B cell (primary cell): ENCODE results near the gene NF2. TPM values are rescaled to one million over a fixed set of nuclear protein-coding genes. Genes with fewer than 3 reads are reported as not detected.
A peak's percentile ranks its signal among the peaks of the same experiment; 100 is the strongest.

Source experiments
- ATAC-seq: fragments of 200-7000 bp; cut with Tn5 transposase; one replicate; pipeline ENCODE4 v1.10.0; 2021; ENCODE audit warnings: low read depth, mild to moderate bottlenecking, moderate number of reproducible peaks, moderate library complexity
- CTCF ChIA-PET: fragments of 350-600 bp; sonication (Branson Sonifier 250); formaldehyde crosslinking; loops from one replicate; lab custom pipeline; 2021; ENCODE audit warnings: antibody characterized with exemption, inconsistent platforms; lab: Charles Lee
- POLR2A ChIA-PET: fragments of 350-600 bp; sonication (Branson Sonifier 250); formaldehyde crosslinking; loops from one replicate; lab custom pipeline; 2021; ENCODE audit warnings: antibody characterized with exemption; lab: Charles Lee
- DNase-seq: peaks from one replicate; pipeline ENCODE4 v3.0.0; 2013
- H2AFZ ChIP-seq: 2 replicates; pipeline ENCODE4 v1.6.1; 2012; ENCODE audit warnings: mild to moderate bottlenecking, low read depth, low read length; ENCODE audit not compliant: insufficient read depth, poor library complexity, severe bottlenecking
- H3K27ac ChIP-seq, 2 donors: 1 replicate in 1 of 2; 2 replicates in 1 of 2; pipeline ENCODE4 v1.5.1; 2012 to 2013; ENCODE audit warnings: low read length in 2 of 2, mild to moderate bottlenecking in 2 of 2, moderate library complexity in 1 of 2
- H3K27me3 ChIP-seq, 4 experiments: fragments of 200-600 bp in 1 of 4; sonication (generic) in 1 of 4; replicated peaks in 1 of 4; 1 replicate in 2 of 4; 2 replicates in 2 of 4; pipeline versions ENCODE4 v1.6.1 to v1.7.0; 2013 to 2016; ENCODE audit warnings: low read length in 3 of 4, mild to moderate bottlenecking in 2 of 4, mixed read lengths in 1 of 4, moderate library complexity in 1 of 4; ENCODE audit not compliant: insufficient read depth in 4 of 4, control insufficient read depth in 3 of 4; ENCODE audit errors: control extremely low read depth in 1 of 4
- H3K36me3 ChIP-seq, 2 experiments: replicated peaks in 1 of 2; 1 replicate in 1 of 2; 2 replicates in 1 of 2; pipeline versions ENCODE4 v1.6.1 to v1.7.1; 2013; ENCODE audit warnings: low read length in 1 of 2; ENCODE audit not compliant: insufficient read depth in 2 of 2, control insufficient read depth in 1 of 2; ENCODE audit errors: control extremely low read depth in 1 of 2, extremely low read depth in 1 of 2
- H3K4me1 ChIP-seq, 2 donors: fragments of 200-600 bp in 1 of 2; sonication (generic) in 1 of 2; 1 replicate in 1 of 2; 2 replicates in 1 of 2; pipeline versions ENCODE4 v1.5.1 to v1.6.1; 2013 to 2017; ENCODE audit warnings: low read length in 2 of 2; ENCODE audit not compliant: control insufficient read depth in 2 of 2, insufficient read depth in 2 of 2
- H3K4me2 ChIP-seq: replicated peaks from 2 replicates; pipeline ENCODE3; 2012; ENCODE audit warnings: mild to moderate bottlenecking, low read depth, low read length; ENCODE audit not compliant: poor library complexity, severe bottlenecking
- H3K4me3 ChIP-seq, 5 experiments: fragments of 200-600 bp in 1 of 5; sonication (generic) in 1 of 5; 1 replicate in 3 of 5; 2 replicates in 2 of 5; pipeline versions ENCODE4 v1.5.1 to v1.7.0; 2011 to 2016; ENCODE audit warnings: low read length in 4 of 5, mild to moderate bottlenecking in 4 of 5, low read depth in 2 of 5, control low read depth in 1 of 5, moderate library complexity in 1 of 5; ENCODE audit not compliant: insufficient read depth in 1 of 5; ENCODE audit errors: control extremely low read depth in 1 of 5, extremely low read depth in 1 of 5
- H3K79me2 ChIP-seq: fragments of 200-600 bp; sonication (generic); one replicate; pipeline ENCODE4 v1.6.0; 2016; ENCODE audit warnings: low read length; ENCODE audit not compliant: control insufficient read depth, insufficient read depth
- H3K9ac ChIP-seq: fragments of 200-600 bp; sonication (generic); 2 replicates; pipeline ENCODE4 v1.6.1; 2017; ENCODE audit warnings: mild to moderate bottlenecking, low read length, moderate library complexity
- H3K9me3 ChIP-seq, 3 donors: one replicate each; pipeline versions ENCODE4 v1.6.1 to v1.7.1; 2013; ENCODE audit warnings: low read length in 2 of 3; ENCODE audit not compliant: control insufficient read depth in 2 of 3, insufficient read depth in 1 of 3; ENCODE audit errors: control extremely low read depth in 1 of 3
- H4K20me1 ChIP-seq: 2 replicates; pipeline ENCODE4 v1.6.0; 2012; ENCODE audit warnings: mild to moderate bottlenecking, low read length; ENCODE audit not compliant: insufficient read depth, control insufficient read depth, poor library complexity, severe bottlenecking
- H3K27ac Mint-ChIP-seq: one replicate; pipeline ENCODE4 v1.8.0; 2021; ENCODE audit warnings: mixed read lengths
- H3K27me3 Mint-ChIP-seq: one replicate; pipeline ENCODE4 v1.8.0; 2021; ENCODE audit warnings: mixed read lengths
- H3K4me1 Mint-ChIP-seq: one replicate; pipeline ENCODE4 v1.8.0; 2021; ENCODE audit warnings: mixed read lengths
- H3K4me3 Mint-ChIP-seq: one replicate; pipeline ENCODE4 v1.8.0; 2021; ENCODE audit warnings: mixed read lengths
- H3K9me3 Mint-ChIP-seq: one replicate; pipeline ENCODE4 v1.8.0; 2022; ENCODE audit warnings: mixed read lengths; ENCODE audit not compliant: insufficient read depth
- EZH2 ChIP-seq: IDR thresholded peaks from 2 replicates; pipeline ENCODE4 v1.6.1; 2012; ENCODE audit warnings: borderline replicate concordance, low read depth, mild to moderate bottlenecking, moderate library complexity, low read length; ENCODE audit not compliant: insufficient read depth, poor library complexity, severe bottlenecking
- WGBS: methylation state at CpG from one replicate; pipeline ENCODE4 v1.1.5; 2013; ENCODE audit warnings: missing lambda C conversion rate; ENCODE audit not compliant: insufficient coverage; 5-methylcytosine and 5-hydroxymethylcytosine counted together
- intact Hi-C: fragments of 100-400 bp; cut with micrococcal nuclease; formaldehyde crosslinking; loops from one replicate; pipeline ENCODE4 v1.10.0; 2022
- polyA plus RNA-seq: library from polyadenylated mRNA; depleted of rRNA; stranded (reverse); fragments of >200 nt; gene quantifications from 2 replicates; pipeline ENCODE4 v1.2.3, GENCODE V29; 2012
- total RNA-seq, 2 donors: library from RNA; stranded (reverse); fragments of 120-200 nt in 1 of 2; gene quantifications; 1 replicate in 1 of 2; 2 replicates in 1 of 2; pipeline versions ENCODE4 v1.2.3 to v1.2.4, GENCODE V29; 2013 to 2022
- TF ChIP-seq, protein P1 (sequence below): fragments of 200-600 bp; IDR thresholded peaks from one replicate; pipeline ENCODE4 v1.8.0; 2022; ENCODE audit warnings: antibody characterized with exemption, mild to moderate bottlenecking

Gene NF2
- total and polyA plus RNA-seq, 2 donors (not counting 1 experiment from before 2014, with no cell fraction given): 9.4 to 26.6 TPM

DNA sequence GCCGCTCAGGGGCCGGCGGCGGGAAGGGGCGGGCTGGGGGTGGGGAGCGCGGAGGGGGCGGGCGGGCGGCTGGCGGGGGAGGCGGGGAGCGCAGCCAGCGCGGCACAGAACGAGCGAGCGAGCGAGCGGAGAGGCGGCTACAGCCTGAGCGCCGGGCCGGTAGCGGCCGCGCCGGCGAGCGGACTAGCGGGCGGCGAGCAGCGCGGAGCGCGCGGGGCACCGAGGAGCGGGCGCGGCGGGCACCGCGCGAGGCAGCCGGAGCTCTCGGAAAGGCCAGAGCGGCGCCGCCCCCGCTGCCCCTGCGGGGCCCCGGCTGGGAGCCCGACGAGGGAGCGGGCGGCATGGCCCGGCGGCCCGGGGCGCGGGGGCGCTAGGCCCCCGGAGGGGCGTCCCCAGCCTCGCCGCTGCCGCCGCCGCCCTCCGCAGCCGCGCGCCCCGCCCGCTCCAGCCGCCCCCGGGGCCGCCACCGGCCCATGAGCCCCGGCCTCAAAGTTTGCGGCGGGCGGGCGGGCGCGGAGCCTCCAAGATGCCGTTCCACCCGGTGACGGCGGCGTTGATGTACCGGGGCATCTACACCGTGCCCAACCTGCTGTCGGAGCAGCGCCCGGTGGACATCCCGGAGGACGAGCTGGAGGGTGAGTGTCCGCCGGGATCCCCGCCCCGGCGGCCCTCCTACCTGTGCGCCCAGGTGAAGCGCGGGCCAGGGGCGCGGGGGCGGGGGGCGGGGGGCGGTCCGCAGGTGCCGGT, 116.6 kb downstream of the NF2 start, which contains the start of gene CABP7:
CABP7 (plus strand) TSS at position 105 of the 747 bp plus-strand sequence; CDS start at position 527, 422 bp downstream.
- under 1% methylated on average over 108 of the region's 115 CpGs for WGBS
- TF ChIP-seq EZH2: no peak
- TF ChIP-seq, protein P1, sequence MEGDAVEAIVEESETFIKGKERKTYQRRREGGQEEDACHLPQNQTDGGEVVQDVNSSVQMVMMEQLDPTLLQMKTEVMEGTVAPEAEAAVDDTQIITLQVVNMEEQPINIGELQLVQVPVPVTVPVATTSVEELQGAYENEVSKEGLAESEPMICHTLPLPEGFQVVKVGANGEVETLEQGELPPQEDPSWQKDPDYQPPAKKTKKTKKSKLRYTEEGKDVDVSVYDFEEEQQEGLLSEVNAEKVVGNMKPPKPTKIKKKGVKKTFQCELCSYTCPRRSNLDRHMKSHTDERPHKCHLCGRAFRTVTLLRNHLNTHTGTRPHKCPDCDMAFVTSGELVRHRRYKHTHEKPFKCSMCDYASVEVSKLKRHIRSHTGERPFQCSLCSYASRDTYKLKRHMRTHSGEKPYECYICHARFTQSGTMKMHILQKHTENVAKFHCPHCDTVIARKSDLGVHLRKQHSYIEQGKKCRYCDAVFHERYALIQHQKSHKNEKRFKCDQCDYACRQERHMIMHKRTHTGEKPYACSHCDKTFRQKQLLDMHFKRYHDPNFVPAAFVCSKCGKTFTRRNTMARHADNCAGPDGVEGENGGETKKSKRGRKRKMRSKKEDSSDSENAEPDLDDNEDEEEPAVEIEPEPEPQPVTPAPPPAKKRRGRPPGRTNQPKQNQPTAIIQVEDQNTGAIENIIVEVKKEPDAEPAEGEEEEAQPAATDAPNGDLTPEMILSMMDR: no peak
- Histone ChIP-seq H3K9ac (no peak within 1 kb of the TSS), H3K79me2 (no peaks in the 10 kb centered on the region), H3K4me1 (peaks cover 7 to 8% of the 10 kb centered on the region in 2 donors), H3K36me3 (no peaks in the 10 kb centered on the region), H3K27ac (no peak within 1 kb of the TSS), H3K27me3 (peaks cover 0 to 47% (median 12%) of the 10 kb centered on the region in 4 experiments), H3K4me3 (no peak within 1 kb of the TSS), H4K20me1 (no peaks in the 10 kb centered on the region), H3K9me3 (no peaks in the 10 kb centered on the region), H3K4me2 (peak within 1 kb of the TSS; percentile 50), H2AFZ (no peak within 1 kb of the TSS)
- DNase-seq: no peak
- intact Hi-C loops: no loop called here
- Mint-ChIP-seq H3K4me1 (peaks cover 9% of the 10 kb centered on the region), H3K4me3 (peak within 1 kb of the TSS; percentile 47), H3K9me3 (no peaks in the 10 kb centered on the region), H3K27me3 (peaks cover 41% of the 10 kb centered on the region), H3K27ac (no peak within 1 kb of the TSS)
- no peak for ATAC-seq
- POLR2A ChIA-PET: no interaction called here
- CTCF ChIA-PET: no interaction called here

GRCh38 chr22:29720811-29721323, 117.4 kb downstream of the NF2 start:
- POLR2A ChIA-PET: no interaction called here

More at GRCh38 chr22:29720811-29721323, 117.4 kb downstream of the NF2 start:
- DNase-seq (no peak), ATAC-seq (no peak)
- peaks cover 0 to 40% (median 12%) of the 10 kb centered on the region in 4 experiments for H3K27me3 ChIP-seq
- CTCF ChIA-PET: no interaction called here
- intact Hi-C loops: no loop called here
- no peak overlapping the region for H3K9ac ChIP-seq
- no peak overlapping the region for H3K27ac Mint-ChIP-seq
- H3K4me1 ChIP-seq: peaks cover 7 to 8% of the 10 kb centered on the region in 2 donors
- H3K4me1 Mint-ChIP-seq: peaks cover 9% of the 10 kb centered on the region
- H3K9me3 ChIP-seq: no peaks in the 10 kb centered on the region
- H3K4me3 Mint-ChIP-seq: no peak overlapping the region
- no peaks in the 10 kb centered on the region for H3K36me3 ChIP-seq
- TF ChIP-seq, protein P1: no peak
- TF ChIP-seq EZH2: no peak
- H3K4me2 ChIP-seq: peak overlapping the region; percentile 50
- no peaks in the 10 kb centered on the region for H3K9me3 Mint-ChIP-seq
- H3K4me3 ChIP-seq: no peak overlapping the region
- H3K79me2 ChIP-seq: no peaks in the 10 kb centered on the region
- no peaks in the 10 kb centered on the region for H4K20me1 ChIP-seq
- no peak overlapping the region for H3K27ac ChIP-seq
- 8% methylated on average over 47 of the region's 53 CpGs for WGBS
- H3K27me3 Mint-ChIP-seq: peaks cover 39% of the 10 kb centered on the region
- H2AFZ ChIP-seq: no peak overlapping the region
